Adrenal gland (tissue), 5 donors: ENCODE measurements around the gene CLSTN1.

Experiments
- POLR2A ChIP-seq, 2 donors: fragments of 450-650 bp; IDR thresholded peaks; one replicate each; pipeline ENCODE4 v1.6.1; 2017; ENCODE audit warnings: antibody characterized with exemption in 2 of 2, mild to moderate bottlenecking in 2 of 2, moderate library complexity in 1 of 2
- TF ChIP-seq, protein P1 (sequence below), 6 experiments: fragments of 450-650 bp in 4 of 6; fragments of 200-600 bp in 2 of 6; sonication (generic) in 1 of 6; IDR thresholded peaks; 1 replicate in 5 of 6; 2 replicates in 1 of 6; pipeline versions ENCODE4 v1.5.1 to v1.8.0; 2016 to 2021; ENCODE audit warnings: antibody characterized with exemption in 6 of 6, mild to moderate bottlenecking in 2 of 6, moderate library complexity in 1 of 6
- donor health status: DM: no; HTN: no; CAD: no.

DNA sequence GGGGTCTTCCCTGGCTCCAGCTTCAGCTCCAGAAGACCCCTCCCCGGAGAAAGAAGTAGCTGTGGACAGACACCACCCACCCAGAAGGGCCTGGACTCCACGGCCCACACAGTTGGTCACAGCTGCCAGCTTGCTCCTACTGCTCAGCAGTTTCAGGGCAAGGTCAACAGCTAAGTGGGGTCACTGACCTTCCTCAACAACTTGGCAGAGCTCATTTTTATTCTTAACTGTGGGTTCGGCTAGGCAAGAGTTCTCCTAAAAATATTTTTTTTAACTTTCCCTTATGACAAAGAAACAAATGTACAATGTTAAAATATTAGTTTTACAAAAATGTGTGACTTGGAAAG is 44.5 kb upstream of the CLSTN1 start:
- TF ChIP-seq POLR2A (IDR thresholded peaks at IDR 0.05) = no peak
- TF ChIP-seq, protein P1, sequence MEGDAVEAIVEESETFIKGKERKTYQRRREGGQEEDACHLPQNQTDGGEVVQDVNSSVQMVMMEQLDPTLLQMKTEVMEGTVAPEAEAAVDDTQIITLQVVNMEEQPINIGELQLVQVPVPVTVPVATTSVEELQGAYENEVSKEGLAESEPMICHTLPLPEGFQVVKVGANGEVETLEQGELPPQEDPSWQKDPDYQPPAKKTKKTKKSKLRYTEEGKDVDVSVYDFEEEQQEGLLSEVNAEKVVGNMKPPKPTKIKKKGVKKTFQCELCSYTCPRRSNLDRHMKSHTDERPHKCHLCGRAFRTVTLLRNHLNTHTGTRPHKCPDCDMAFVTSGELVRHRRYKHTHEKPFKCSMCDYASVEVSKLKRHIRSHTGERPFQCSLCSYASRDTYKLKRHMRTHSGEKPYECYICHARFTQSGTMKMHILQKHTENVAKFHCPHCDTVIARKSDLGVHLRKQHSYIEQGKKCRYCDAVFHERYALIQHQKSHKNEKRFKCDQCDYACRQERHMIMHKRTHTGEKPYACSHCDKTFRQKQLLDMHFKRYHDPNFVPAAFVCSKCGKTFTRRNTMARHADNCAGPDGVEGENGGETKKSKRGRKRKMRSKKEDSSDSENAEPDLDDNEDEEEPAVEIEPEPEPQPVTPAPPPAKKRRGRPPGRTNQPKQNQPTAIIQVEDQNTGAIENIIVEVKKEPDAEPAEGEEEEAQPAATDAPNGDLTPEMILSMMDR (IDR thresholded peaks at IDR 0.05) = no peak
